ENCODE results near the gene CDC42BPG. TPM values are rescaled to one million over a fixed set of nuclear protein-coding genes. Genes with fewer than 3 reads are reported as not detected.
A peak's percentile ranks its signal among the peaks of the same experiment; 100 is the strongest.

Gene CDC42BPG
- total RNA-seq, 1 experiment from 2014 or later, result 30.1 TPM

DNA sequence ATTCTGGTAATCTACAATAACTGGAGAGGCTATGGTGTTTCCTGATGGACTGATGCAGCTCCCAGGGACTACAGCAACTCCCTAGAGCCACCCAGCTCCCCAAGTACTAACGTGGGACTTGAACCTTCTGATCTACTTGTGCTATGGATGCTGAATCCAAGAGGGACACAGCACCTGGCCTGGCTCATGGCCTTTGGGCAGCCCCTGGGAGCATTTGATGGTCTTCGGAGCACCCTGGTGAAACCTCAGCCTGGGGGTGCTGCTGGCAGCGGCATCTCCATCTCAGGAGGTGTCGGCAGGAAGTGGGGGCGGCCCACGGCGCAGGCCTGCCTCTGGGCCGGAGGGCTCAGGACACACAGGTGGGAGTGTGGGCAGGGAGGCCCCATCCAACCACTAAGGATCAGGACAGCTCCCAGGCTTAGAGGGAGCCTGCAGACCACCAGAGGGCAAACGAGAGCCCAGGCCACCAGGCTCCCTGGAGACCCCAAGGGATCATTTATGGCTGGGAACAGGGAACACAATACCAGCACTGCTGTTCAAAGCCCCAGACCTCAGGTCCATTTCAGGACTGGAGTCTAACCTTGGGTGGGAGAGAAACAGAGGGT lies 25.2 kb upstream of the CDC42BPG start:
- peak; percentile 30; the same call in 1 of the 2 replicates for ATAC-seq
- Histone ChIP-seq H3K4me3 (replicated peaks in 1 of 2; ENCODE audit: low read depth in 1 of 2, low read length in 2 of 2) (no peak overlapping the region), H3K27ac (ENCODE audit: low read depth, low read length) (no peak overlapping the region)

More for the DNA sequence above, 25.2 kb upstream of the CDC42BPG start:
- Histone ChIP-seq H3K4me1 (ENCODE audit: control insufficient read depth in 1 of 2, insufficient read depth in 2 of 2, low read length in 2 of 2) (peaks cover 6 to 67% of the 10 kb centered on the region in 2 experiments; a peak in 3 of 4 replicates), H3K4me2 (ENCODE audit: low read length) (peak overlapping the region; percentile 13; the same call in 1 of the 2 replicates), H3K9me3 (ENCODE audit: control insufficient read depth in 1 of 2, insufficient read depth in 1 of 2, low read depth in 1 of 2, low read length in 2 of 2) (no peaks in the 10 kb centered on the region), H2AFZ (ENCODE audit: low read depth, low read length, poor library complexity, severe bottlenecking) (no peak overlapping the region), H3K9ac (ENCODE audit: low read length) (no peak overlapping the region), H4K20me1 (ENCODE audit: insufficient read depth) (no peaks in the 10 kb centered on the region), H3K9me2 (ENCODE audit: insufficient read depth) (no peaks in the 10 kb centered on the region), H3K79me2 (ENCODE audit: insufficient read depth, low read length) (peaks cover 93% of the 10 kb centered on the region), H3K36me3 (ENCODE audit: control insufficient read depth in 1 of 2, insufficient read depth in 2 of 2, low read length in 2 of 2) (peaks cover 25 to 44% of the 10 kb centered on the region in 2 experiments), H3K27me3 (ENCODE audit: insufficient read depth, low read length) (no peaks in the 10 kb centered on the region)
- TF ChIP-seq CBX3 (IDR thresholded peaks at IDR 0.05; ENCODE audit: low read depth) (no peak), POLR2A (IDR thresholded peaks at IDR 0.05; ENCODE audit: borderline replicate concordance, extremely low read depth, insufficient read depth, insufficient read length) (no peak), TCF7L2 (IDR thresholded peaks at IDR 0.05; ENCODE audit: borderline replicate concordance, extremely low read depth, insufficient read depth, insufficient read length) (no peak), EGR1 (IDR thresholded peaks at IDR 0.05; ENCODE audit: low read depth) (no peak), JUND (IDR thresholded peaks at IDR 0.05) (no peak), RAD21 (IDR thresholded peaks at IDR 0.05; ENCODE audit: low read depth) (no peak), YY1 (IDR thresholded peaks at IDR 0.05; ENCODE audit: extremely low read depth, insufficient replicate concordance, low read depth, low read length) (no peak), CEBPB (IDR thresholded peaks at IDR 0.05; ENCODE audit: low read depth) (no peak), SRF (IDR thresholded peaks at IDR 0.05; ENCODE audit: low read depth) (no peak), EZH2 (IDR thresholded peaks at IDR 0.05) (no peak), ELF1 (IDR thresholded peaks at IDR 0.05; ENCODE audit: borderline replicate concordance, low read depth) (no peak), ZNF274 (IDR thresholded peaks at IDR 0.05; ENCODE audit: low read depth, low read length) (no peak), SIN3A (IDR thresholded peaks at IDR 0.05; ENCODE audit: low read depth) (no peak), ZFX (IDR thresholded peaks at IDR 0.05) (no peak)
- TF ChIP-seq, protein P1, sequence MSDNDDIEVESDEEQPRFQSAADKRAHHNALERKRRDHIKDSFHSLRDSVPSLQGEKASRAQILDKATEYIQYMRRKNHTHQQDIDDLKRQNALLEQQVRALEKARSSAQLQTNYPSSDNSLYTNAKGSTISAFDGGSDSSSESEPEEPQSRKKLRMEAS (IDR thresholded peaks at IDR 0.05), result no peak
- TF ChIP-seq, protein P2, sequence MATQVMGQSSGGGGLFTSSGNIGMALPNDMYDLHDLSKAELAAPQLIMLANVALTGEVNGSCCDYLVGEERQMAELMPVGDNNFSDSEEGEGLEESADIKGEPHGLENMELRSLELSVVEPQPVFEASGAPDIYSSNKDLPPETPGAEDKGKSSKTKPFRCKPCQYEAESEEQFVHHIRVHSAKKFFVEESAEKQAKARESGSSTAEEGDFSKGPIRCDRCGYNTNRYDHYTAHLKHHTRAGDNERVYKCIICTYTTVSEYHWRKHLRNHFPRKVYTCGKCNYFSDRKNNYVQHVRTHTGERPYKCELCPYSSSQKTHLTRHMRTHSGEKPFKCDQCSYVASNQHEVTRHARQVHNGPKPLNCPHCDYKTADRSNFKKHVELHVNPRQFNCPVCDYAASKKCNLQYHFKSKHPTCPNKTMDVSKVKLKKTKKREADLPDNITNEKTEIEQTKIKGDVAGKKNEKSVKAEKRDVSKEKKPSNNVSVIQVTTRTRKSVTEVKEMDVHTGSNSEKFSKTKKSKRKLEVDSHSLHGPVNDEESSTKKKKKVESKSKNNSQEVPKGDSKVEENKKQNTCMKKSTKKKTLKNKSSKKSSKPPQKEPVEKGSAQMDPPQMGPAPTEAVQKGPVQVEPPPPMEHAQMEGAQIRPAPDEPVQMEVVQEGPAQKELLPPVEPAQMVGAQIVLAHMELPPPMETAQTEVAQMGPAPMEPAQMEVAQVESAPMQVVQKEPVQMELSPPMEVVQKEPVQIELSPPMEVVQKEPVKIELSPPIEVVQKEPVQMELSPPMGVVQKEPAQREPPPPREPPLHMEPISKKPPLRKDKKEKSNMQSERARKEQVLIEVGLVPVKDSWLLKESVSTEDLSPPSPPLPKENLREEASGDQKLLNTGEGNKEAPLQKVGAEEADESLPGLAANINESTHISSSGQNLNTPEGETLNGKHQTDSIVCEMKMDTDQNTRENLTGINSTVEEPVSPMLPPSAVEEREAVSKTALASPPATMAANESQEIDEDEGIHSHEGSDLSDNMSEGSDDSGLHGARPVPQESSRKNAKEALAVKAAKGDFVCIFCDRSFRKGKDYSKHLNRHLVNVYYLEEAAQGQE (IDR thresholded peaks at IDR 0.05; ENCODE audit: low read depth), result no peak
- TF ChIP-seq, protein P3, sequence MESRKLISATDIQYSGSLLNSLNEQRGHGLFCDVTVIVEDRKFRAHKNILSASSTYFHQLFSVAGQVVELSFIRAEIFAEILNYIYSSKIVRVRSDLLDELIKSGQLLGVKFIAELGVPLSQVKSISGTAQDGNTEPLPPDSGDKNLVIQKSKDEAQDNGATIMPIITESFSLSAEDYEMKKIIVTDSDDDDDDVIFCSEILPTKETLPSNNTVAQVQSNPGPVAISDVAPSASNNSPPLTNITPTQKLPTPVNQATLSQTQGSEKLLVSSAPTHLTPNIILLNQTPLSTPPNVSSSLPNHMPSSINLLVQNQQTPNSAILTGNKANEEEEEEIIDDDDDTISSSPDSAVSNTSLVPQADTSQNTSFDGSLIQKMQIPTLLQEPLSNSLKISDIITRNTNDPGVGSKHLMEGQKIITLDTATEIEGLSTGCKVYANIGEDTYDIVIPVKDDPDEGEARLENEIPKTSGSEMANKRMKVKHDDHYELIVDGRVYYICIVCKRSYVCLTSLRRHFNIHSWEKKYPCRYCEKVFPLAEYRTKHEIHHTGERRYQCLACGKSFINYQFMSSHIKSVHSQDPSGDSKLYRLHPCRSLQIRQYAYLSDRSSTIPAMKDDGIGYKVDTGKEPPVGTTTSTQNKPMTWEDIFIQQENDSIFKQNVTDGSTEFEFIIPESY (IDR thresholded peaks at IDR 0.05; ENCODE audit: extremely low read depth, insufficient replicate concordance, low read length), result no peak
- TF ChIP-seq, protein P4, sequence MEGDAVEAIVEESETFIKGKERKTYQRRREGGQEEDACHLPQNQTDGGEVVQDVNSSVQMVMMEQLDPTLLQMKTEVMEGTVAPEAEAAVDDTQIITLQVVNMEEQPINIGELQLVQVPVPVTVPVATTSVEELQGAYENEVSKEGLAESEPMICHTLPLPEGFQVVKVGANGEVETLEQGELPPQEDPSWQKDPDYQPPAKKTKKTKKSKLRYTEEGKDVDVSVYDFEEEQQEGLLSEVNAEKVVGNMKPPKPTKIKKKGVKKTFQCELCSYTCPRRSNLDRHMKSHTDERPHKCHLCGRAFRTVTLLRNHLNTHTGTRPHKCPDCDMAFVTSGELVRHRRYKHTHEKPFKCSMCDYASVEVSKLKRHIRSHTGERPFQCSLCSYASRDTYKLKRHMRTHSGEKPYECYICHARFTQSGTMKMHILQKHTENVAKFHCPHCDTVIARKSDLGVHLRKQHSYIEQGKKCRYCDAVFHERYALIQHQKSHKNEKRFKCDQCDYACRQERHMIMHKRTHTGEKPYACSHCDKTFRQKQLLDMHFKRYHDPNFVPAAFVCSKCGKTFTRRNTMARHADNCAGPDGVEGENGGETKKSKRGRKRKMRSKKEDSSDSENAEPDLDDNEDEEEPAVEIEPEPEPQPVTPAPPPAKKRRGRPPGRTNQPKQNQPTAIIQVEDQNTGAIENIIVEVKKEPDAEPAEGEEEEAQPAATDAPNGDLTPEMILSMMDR (IDR thresholded peaks at IDR 0.05 in 2 of 3, conservative IDR thresholded peaks at IDR 0.05 in 1 of 3; ENCODE audit: borderline replicate concordance in 1 of 3, insufficient read depth in 1 of 3, low read depth in 2 of 3, low read length in 2 of 3), result no peak
- no TSS peak for BruUV-seq (replicated peaks)
- ChIA-PET POLR2A (interaction anchor here (0.7 kb wide), 1 partner anchor 14 kb away, joined by 5 read pairs; no protein-coding TSS in a partner anchor), RAD21 (ENCODE audit: low non-redundant PET in 1 of 2, low total read pairs in 2 of 2, uncharacterized antibody in 2 of 2, unreplicated experiment in 2 of 2) (no interaction called here), CTCF (interaction anchor here (1.4 kb wide), 1 partner anchor 18 kb away, joined by 4 read pairs; no protein-coding TSS in a partner anchor)
- intact Hi-C loops (cut with micrococcal nuclease), result no loop called here
- DNase-seq (ENCODE audit: low read depth, low spot score), result no peak
